Measurements from ENCODE around the gene ABCG1.

GRCh38 chr21:42239556-42239955 lies 20.6 kb downstream of the ABCG1 start:
- no peak for TF ChIP-seq CTCF (IDR thresholded peaks at IDR 0.05)
- no peak for TF ChIP-seq POLR2A (IDR thresholded peaks at IDR 0.05)

Measured in Peyer's patch (tissue), 4 donors.